Aortic smooth muscle cell (primary cell): ENCODE data around the gene SLC37A1. TPM values are rescaled to one million over a fixed set of nuclear protein-coding genes. Genes with fewer than 3 reads are reported as not detected.

Source experiments
- total RNA-seq: library from RNA; depleted of rRNA; stranded (reverse); fragments of >200 nt; gene quantifications from 2 replicates; pipeline ENCODE4 v1.2.3, GENCODE V29; 2014

SLC37A1 gene
- 7.2 and 7.4 TPM in 2 replicates for total RNA-seq

DNA sequence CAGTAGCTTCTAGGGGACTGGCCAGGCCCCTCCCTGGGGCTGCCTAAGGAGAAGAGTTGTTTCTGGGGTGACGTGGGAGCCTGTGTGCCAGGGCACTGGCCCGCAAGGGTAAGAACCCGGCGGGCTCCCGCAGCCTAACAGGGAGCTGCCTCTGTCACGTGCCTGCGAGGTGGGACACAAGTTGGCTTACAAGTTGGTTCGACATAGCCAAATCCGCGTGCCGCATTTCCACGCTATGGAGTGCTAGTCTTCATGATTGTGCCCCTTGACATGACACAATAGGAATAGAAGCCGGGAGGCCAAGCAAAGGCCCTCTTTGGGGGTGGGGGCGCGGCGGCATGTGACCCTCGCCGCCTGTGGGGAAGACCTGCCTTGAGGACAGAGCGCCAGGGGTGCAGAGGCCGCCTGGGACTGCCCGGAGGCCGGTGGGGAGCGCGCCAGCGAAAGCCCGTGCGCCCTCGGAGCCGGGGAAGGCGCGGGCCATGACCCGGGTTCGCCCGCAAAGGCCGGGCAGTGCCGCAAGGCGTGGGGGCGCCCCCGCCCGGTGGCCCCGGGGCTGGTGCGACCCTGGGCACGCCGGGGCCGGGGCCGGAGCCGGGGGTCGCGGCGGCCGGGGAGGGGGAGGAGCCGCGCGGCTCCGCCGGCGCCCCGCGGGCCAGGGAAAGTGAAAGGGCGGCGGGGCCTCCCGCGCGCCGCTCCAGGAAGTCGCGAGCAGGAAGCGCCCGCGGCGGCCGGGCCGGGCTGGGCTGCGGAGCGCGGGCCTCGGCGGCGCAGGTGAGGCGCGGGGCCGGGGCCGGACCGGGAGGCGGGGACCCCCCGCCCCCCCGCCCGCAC lies at the start of gene SLC37A1:
Gene SLC37A1, plus strand, starts transcription at position 702 of the 834 bp plus-strand sequence. CDS start 4,603 bp downstream, outside the sequence.

DNA sequence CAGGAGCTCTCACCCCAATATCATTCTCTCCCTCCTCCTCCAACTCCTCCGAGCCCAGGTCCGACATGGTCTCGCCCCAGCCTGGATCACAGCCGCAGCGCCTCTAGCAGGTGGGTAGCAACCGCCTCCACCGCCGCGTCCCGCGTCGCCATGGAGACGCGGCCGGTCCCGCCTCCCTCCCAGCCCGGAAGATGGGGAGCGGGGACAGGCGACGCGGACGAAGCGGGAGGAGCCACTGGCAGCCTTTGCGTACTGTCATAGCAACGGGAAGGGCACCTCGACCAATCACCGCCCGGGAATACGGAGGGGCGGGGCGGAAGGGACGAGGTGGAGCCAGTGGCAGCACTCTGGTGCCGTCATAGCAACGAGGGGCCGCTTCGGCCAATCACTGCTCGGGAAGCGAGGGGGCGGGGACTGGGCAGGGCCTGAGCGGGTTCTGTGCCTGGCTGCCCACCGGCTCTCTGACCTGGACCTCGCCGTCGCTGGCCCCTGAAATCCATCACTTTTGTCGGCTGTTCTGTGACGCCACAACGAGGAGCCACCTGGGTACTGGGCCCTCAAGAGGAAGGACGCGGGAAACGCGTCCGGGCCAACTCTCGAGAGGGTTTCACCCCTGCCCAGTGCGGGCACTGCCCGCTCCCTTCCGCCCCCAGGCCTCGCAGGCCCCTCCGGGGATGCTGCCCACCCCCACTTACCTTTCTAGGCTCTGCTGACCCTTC lies 17.4 kb upstream of the SLC37A1 start, which contains the start of gene RSPH1:
Gene RSPH1, minus strand, starts transcription at position 105 of the 719 bp plus-strand sequence. Its CDS starts 38 bp downstream, at position 67.

Other genes with a start within 250 kb of the SLC37A1 start
- gene TFF3, start 198.4 kb upstream of the SLC37A1 start, total RNA-seq, result 0.68 TPM in 1 of 2 replicates, not detected in the other
- not detected in 2 replicates for gene TFF2, start 162.9 kb upstream of the SLC37A1 start, total RNA-seq
- gene TFF1, start 147.3 kb upstream of the SLC37A1 start, total RNA-seq, result not detected in 2 replicates
- gene TMPRSS3, start 117.8 kb upstream of the SLC37A1 start, total RNA-seq, result not detected in 2 replicates
- gene UBASH3A, start 110.0 kb upstream of the SLC37A1 start, total RNA-seq, result not detected in 2 replicates
- 0.13 TPM in 1 of 2 replicates, not detected in the other for gene RSPH1, start 17.6 kb upstream of the SLC37A1 start, total RNA-seq
- gene PDE9A, start 139.8 kb downstream of the SLC37A1 start, total RNA-seq, result 0.44 and 1.2 TPM in 2 replicates